ENCODE measurements around the gene PHOX2B.

GRCh38 chr4:41703785-41704184, 44.7 kb downstream of the PHOX2B start:
- TF ChIP-seq, protein P1, sequence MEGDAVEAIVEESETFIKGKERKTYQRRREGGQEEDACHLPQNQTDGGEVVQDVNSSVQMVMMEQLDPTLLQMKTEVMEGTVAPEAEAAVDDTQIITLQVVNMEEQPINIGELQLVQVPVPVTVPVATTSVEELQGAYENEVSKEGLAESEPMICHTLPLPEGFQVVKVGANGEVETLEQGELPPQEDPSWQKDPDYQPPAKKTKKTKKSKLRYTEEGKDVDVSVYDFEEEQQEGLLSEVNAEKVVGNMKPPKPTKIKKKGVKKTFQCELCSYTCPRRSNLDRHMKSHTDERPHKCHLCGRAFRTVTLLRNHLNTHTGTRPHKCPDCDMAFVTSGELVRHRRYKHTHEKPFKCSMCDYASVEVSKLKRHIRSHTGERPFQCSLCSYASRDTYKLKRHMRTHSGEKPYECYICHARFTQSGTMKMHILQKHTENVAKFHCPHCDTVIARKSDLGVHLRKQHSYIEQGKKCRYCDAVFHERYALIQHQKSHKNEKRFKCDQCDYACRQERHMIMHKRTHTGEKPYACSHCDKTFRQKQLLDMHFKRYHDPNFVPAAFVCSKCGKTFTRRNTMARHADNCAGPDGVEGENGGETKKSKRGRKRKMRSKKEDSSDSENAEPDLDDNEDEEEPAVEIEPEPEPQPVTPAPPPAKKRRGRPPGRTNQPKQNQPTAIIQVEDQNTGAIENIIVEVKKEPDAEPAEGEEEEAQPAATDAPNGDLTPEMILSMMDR (IDR thresholded peaks at IDR 0.05), result no peak
- TF ChIP-seq POLR2A (IDR thresholded peaks at IDR 0.05), result no peak
